ENCODE measurements around the gene RPS15.

- TF ChIP-seq, protein P1, sequence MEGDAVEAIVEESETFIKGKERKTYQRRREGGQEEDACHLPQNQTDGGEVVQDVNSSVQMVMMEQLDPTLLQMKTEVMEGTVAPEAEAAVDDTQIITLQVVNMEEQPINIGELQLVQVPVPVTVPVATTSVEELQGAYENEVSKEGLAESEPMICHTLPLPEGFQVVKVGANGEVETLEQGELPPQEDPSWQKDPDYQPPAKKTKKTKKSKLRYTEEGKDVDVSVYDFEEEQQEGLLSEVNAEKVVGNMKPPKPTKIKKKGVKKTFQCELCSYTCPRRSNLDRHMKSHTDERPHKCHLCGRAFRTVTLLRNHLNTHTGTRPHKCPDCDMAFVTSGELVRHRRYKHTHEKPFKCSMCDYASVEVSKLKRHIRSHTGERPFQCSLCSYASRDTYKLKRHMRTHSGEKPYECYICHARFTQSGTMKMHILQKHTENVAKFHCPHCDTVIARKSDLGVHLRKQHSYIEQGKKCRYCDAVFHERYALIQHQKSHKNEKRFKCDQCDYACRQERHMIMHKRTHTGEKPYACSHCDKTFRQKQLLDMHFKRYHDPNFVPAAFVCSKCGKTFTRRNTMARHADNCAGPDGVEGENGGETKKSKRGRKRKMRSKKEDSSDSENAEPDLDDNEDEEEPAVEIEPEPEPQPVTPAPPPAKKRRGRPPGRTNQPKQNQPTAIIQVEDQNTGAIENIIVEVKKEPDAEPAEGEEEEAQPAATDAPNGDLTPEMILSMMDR (conservative IDR thresholded peaks at IDR 0.05; ENCODE audit: low read length): no peak
- no peak for TF ChIP-seq EZH2phosphoT487 (IDR thresholded peaks at IDR 0.05; ENCODE audit: borderline replicate concordance)
Observed at GRCh38 chr19:1428738-1429391, 9.3 kb upstream of the RPS15 start.
